SH-SY5Y (cell line): ENCODE measurements around the gene IL3.

Experiments used
- GATA2 ChIP-seq: IDR thresholded peaks from 2 replicates; pipeline ENCODE4 v1.6.1; 2011; ENCODE audit warnings: mild to moderate bottlenecking, low read depth, low read length
- GATA3 ChIP-seq: IDR thresholded peaks from 2 replicates; pipeline ENCODE4 v1.6.1; 2011; ENCODE audit warnings: low read depth, mild to moderate bottlenecking, low read length, moderate library complexity

GRCh38 chr5:132103969-132104391, 43.5 kb downstream of the IL3 start:
- TF ChIP-seq GATA2: no peak
- TF ChIP-seq GATA3: no peak
